ENCODE results near the gene USP3.

DNA sequence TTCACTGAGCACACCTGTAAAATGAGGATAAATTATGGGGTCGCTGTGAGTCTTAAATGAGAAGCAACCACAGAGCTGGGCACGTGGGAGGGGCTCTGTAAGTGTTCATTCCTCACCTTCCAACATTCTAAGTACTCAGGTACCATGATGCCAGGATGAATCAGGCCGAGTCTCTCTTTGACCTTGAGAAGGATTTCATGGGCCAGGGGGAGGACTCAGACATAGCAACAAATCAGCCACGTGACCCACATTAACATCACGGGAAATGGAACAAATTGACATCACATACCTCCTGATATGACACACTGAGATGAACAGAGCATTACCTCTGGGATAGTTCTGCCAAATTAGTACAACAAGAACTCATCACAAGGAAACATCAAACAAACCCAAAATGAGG is 35.2 kb upstream of the USP3 start:
- TF ChIP-seq, protein P1, sequence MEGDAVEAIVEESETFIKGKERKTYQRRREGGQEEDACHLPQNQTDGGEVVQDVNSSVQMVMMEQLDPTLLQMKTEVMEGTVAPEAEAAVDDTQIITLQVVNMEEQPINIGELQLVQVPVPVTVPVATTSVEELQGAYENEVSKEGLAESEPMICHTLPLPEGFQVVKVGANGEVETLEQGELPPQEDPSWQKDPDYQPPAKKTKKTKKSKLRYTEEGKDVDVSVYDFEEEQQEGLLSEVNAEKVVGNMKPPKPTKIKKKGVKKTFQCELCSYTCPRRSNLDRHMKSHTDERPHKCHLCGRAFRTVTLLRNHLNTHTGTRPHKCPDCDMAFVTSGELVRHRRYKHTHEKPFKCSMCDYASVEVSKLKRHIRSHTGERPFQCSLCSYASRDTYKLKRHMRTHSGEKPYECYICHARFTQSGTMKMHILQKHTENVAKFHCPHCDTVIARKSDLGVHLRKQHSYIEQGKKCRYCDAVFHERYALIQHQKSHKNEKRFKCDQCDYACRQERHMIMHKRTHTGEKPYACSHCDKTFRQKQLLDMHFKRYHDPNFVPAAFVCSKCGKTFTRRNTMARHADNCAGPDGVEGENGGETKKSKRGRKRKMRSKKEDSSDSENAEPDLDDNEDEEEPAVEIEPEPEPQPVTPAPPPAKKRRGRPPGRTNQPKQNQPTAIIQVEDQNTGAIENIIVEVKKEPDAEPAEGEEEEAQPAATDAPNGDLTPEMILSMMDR (IDR thresholded peaks at IDR 0.05): no peak
- TF ChIP-seq POLR2A (IDR thresholded peaks at IDR 0.05): no peak
